VCaP (cell line): Measurements from ENCODE around the gene LLCFC1.
A peak's percentile ranks its signal among the peaks of the same experiment; 100 is the strongest.

ENCODE experiments used
- H3K27ac ChIP-seq: fragments of 450-650 bp; 2 replicates; pipeline ENCODE4 v1.5.1; 2017
- CTCF ChIP-seq: fragments of 450-650 bp; conservative IDR thresholded peaks from 2 replicates; pipeline ENCODE4 v1.5.1; 2017; ENCODE audit warnings: mild to moderate bottlenecking, moderate library complexity

Gene LLCFC1

GRCh38 chr7:142894985-142895593 is 44.2 kb upstream of the LLCFC1 start:
- peak overlapping the region; percentile 97 for H3K27ac ChIP-seq
- TF ChIP-seq CTCF = no peak

- TF ChIP-seq CTCF = no peak
- H3K27ac ChIP-seq = peak overlapping the region; percentile 97
Observed at GRCh38 chr7:142896151-142896550, 43.1 kb upstream of the LLCFC1 start.

GRCh38 chr7:142896741-142897379 is 42.4 kb upstream of the LLCFC1 start:
- no peak for TF ChIP-seq CTCF
- peak overlapping the region; percentile 97 for H3K27ac ChIP-seq

- TF ChIP-seq CTCF = no peak
Observed at GRCh38 chr7:142897691-142898090, 41.6 kb upstream of the LLCFC1 start.

GRCh38 chr7:142898377-142899170 is 40.7 kb upstream of the LLCFC1 start:
- no peak for TF ChIP-seq CTCF
- H3K27ac ChIP-seq = peak overlapping the region; percentile 97; the same call in 1 of the 2 replicates

More at GRCh38 chr7:142897691-142898090, 41.6 kb upstream of the LLCFC1 start:
- peak overlapping the region; percentile 97; the same call in 1 of the 2 replicates for H3K27ac ChIP-seq

GRCh38 chr7:142899661-142900060 is 39.6 kb upstream of the LLCFC1 start:
- TF ChIP-seq CTCF = no peak

GRCh38 chr7:142901426-142902259 is 37.6 kb upstream of the LLCFC1 start:
- TF ChIP-seq CTCF = no peak
- no peak overlapping the region; the same call in 1 of the 2 replicates for H3K27ac ChIP-seq

More at GRCh38 chr7:142899661-142900060, 39.6 kb upstream of the LLCFC1 start:
- no peak overlapping the region for H3K27ac ChIP-seq
